Stimulated activated CD4-positive, alpha-beta T cell treated with anti-CD3 and anti-CD28 coated beads, Interleukin-4, amount 100 ng/mL, for 4 hours (primary cell): ENCODE data around the gene SMOC2.
"Not testable (repeated sequence)": the region's sequence is repeated elsewhere in the genome, so short reads cannot be mapped to it uniquely, and the experiment has no call there.

ENCODE experiments used
- DNase-seq, 2 experiments: peaks; one replicate each; pipeline ENCODE4 v3.0.0-alpha.2; 2020

The SMOC2 gene

GRCh38 chr6:168546151-168546550 is 105.2 kb downstream of the SMOC2 start:
- no peak for DNase-seq

DNA sequence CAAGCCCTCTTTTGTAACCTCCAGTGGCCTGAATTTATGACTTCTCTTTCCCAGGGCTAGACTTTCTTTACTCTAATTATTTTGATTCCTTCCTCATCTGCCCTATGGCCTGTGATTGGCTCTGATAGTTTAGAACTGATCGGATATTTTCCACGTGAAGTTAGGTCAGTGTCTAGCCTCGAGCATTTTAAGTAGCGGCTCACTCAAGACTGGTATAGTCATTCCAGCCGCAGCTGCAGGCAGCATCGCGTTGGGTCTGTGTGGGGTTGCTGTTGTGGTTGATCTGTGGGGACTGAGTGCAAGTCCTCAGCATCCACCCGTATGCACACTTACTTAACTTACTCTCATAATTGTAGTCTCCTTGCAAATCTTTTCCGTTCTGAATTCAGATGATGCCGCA is 105.7 kb downstream of the SMOC2 start:
- DNase-seq: no peak

DNA sequence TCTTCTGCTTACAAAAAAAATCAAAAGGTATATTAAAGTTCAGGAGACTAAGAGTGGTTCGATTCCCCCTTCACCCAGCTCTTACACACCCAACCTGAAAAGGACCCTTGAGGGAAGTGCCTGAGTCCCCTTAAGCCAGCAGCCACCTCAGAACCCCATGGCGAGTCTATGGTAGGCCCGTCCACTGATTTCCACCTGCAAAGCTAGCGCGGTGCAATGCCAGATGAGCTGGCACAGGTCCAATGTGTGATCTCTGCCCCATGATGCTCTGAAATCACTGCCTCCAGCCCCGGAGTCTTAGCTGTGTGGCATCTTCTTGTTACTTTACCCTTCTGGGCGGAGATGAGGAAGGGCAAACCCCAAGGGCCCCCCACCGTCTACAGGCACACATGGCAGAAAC is 109.3 kb downstream of the SMOC2 start:
- DNase-seq: no peak

- DNase-seq: no peak
These were observed 113.5 kb downstream of the SMOC2 start for GRCh38 chr6:168554472-168554871.

DNA sequence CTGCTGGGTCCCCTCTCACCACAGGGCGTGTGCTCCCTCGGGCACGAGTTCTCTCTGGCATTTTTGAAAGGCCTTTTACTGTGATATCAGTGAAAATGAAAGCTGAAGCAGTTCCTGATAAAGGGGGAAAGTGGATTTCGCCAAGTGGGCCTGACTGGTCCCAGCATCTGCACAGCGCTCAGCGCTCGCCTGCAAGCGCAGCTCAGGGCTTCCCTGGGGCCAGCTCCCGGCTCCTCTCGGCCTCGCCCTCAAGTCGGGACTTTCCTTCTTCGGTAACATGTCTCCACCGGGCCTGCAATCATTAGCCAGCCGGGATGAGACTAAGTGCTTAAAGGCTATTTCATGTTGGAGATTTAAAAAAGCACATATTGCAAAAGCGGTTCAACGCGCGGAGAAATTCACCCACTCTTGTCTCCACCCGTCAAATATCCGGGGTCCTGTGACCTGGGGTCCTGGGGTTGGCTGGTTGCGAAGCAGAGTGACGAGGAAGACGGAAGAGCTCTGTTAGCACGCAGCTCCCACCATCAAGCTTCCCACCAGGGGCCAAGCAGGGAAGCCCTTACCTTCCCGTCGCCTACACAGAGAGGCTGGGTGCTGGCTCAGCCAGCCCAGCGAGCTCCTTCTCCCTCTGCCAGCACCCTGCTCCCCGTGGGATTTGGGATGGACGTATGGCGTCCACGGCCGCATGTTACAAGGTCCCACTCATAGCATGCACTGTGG is 114.1 kb downstream of the SMOC2 start:
- DNase-seq: no peak

GRCh38 chr6:168555618-168556273 is 114.8 kb downstream of the SMOC2 start:
- DNase-seq: no peak

DNA sequence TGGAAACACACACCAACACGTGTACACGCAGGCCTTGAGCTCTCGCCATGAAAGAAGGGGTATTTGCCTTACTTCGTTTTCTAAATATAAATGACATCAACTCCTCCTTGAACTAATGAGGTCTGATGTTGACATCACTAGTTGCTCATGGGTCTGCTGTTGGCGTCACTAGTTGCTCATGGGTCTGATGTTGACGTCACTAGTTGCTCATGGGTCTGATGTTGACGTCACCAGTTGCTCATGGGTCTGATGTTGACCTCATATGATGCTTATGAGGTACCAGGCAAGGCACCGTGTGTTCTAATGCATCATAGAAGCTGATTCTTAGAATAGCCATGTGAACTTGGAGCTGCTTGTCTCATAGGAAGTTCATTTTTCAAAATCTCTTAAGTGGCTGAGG is 116.5 kb downstream of the SMOC2 start:
- DNase-seq: no peak

DNA sequence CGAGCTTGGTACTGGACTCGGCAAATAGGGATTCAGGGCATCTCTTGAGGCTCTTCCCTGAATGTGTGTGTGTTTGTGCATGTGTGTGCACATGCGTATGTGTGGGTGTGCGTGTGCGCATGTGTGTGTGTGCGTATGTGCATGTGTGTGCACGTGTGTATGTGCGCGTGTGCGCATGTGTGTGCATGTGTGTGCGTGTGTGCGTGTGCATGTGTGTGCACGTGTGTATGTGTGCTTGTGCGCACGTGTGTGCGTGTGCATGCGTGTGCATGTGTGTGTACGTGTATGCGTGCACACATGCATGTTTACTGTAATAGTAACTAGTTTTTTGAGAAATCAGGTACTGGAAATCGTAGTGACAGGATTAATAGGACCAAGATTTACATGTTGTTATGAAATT is 117.7 kb downstream of the SMOC2 start:
- no peak for DNase-seq

- no peak for DNase-seq
These were observed 118.7 kb downstream of the SMOC2 start for GRCh38 chr6:168559574-168560098.

DNA sequence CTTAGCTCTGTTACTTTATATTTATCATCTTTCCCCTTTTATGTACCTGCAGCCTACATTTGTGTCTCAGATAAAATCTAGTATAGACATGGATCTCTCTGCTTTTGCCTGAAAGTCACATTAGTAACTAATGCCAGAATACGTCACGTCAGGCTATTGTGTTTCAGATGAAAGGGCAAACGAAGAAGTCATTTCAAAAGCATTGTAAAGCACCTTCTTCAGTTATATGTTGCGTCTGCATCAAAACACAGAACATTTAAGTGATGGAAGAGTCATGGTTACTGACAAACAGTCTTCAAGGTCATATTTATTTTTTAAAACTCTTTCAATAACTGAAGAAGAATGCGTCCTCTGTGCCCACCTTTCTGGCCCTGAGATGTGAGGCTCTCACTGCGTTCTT is 119.1 kb downstream of the SMOC2 start:
- DNase-seq: no peak

DNA sequence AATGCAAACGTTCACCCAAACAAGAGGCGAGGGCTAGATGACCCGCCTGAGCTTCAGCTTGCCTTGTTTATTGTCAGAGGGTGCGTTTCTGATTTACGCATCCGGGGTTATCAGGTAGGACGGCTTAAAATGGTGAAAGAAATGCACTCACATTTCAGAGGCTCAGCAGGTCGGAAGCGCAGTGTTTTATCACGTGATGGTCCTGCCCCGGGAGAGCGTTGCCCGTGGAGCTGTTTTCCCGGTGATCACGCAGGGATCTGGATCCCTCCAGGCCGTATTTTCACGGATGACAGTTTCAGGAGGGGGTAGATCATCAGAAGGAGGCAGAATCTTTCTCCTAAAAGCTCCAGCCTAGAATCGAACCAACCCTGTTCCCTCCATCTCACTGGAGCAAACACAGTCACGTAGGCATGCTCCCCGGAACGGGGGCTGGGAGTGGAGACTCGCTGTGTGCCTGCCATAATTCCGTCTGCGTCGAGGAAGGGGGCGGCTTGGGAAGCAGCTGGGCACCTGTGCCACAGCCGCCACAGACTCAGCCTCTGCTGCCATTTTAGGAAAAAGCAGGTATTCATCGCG is 121.7 kb downstream of the SMOC2 start:
- no peak for DNase-seq

DNA sequence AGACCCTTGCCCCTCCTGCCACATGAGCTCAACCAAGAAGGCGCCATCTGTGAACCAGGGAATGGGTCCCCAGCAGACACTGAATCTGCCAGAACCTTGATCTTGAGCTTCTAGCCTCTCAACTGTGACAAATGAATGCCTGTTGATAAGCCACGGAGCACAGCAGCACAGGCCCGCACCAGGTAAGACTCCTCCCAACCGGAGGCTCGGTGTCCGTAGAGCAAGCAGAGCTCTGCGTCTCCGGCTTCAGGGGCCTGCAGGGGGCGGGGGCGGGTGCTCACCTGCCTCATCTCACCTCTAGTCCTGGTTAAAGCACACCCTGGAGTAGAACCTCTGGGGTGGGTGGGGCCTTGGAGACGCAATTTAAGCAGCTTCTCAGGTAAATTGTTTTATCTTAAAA is 122.7 kb downstream of the SMOC2 start:
- no peak for DNase-seq

- DNase-seq: no peak
These were observed 124.1 kb downstream of the SMOC2 start for GRCh38 chr6:168565112-168565511.

- no peak for DNase-seq
These were observed 129.2 kb downstream of the SMOC2 start for GRCh38 chr6:168570211-168570610.

DNA sequence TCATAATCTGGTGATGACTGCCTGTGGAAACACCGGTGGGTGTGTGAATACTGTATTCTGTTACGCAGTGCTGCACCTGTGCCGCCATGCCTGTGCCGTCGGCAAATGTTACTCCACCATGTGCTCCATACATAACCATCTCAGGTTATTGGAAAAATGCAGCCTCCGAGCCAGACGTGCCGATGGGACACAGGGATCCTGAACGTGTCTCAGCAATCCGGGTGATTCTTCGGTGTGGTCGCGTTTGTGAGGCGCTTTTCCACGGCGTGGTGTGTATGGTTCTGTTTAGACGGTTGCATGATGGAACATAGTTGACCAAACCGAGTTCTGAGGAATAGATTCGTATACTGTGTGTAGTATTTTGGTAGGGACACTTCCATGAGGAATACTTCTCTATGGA is 130.3 kb downstream of the SMOC2 start:
- DNase-seq: no peak

DNA sequence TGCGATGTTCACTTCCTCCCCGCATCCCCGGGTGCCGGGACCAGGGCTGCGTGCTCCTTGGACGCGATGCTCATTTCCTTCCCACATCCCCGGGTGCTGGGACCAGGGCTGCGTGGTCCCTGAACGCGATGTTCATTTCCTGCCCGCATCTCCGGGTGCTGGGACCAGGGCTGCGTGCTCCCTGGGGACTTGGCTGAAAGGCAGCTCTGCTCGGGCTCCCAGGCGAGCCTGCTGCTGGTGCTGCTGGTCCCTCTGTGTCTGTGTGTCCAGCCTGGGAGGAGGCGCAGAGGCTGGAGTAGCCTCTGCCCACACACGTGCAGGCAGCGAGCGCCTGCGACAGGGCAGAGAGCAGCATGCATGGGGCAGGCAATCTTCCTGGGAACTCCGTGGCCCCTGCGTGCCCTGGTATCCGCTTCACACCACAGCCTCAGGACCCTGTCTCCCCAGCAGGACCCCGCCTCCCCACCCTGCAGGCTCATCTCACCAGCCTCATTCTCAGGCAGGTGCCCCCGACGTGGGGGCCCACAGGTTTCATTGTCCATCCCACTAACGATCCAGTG is 132.4 kb downstream of the SMOC2 start:
- not testable (repeated sequence) for DNase-seq

- DNase-seq: no peak
These were observed 133.2 kb downstream of the SMOC2 start for GRCh38 chr6:168574075-168574698.

DNA sequence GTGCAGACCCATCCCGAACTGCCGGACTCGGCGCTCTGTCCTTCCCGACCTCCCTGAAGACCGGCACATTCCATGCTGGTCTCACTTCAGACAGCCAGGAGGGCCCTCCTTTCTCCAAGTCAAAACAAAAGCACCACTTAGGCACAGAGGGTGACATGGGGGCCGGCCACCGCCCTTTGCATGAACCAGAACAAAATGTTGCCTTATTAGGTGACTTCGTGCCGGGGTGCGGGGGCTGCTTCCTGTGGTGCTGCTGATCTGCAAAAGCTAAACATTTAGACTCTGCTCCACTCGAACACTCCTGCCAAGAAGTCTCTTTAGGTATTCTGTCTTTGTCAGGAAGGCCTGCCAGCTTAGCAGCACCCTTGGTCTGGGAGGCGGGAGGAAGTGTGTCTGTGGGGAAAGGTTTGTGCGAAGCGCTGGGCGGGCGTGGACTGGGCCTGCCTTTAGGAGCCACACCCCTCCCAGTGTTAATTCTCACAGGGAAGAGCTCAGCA is 133.8 kb downstream of the SMOC2 start:
- no peak for DNase-seq

- no peak for DNase-seq
These were observed 134.5 kb downstream of the SMOC2 start for GRCh38 chr6:168575346-168576098.

DNA sequence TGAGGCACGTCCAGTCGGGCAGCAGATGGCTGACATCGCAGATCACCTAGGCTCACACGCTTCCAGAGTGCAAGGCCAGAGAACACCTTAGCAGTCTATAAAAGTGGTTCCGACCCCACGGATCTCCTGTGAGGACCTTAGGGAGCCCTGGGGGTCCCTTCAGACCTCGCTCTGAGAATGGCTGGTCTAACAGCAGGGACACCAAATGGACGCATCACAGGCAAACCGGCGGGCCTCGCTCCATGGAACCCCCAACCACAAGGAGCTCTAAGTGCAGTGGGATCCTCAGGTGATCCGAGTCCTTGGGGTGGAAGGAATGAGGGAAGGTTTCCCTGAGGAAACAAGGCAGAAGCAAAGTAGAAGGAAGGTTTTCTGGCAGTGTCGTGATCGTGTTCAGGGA is 135.4 kb downstream of the SMOC2 start:
- DNase-seq: no peak

DNA sequence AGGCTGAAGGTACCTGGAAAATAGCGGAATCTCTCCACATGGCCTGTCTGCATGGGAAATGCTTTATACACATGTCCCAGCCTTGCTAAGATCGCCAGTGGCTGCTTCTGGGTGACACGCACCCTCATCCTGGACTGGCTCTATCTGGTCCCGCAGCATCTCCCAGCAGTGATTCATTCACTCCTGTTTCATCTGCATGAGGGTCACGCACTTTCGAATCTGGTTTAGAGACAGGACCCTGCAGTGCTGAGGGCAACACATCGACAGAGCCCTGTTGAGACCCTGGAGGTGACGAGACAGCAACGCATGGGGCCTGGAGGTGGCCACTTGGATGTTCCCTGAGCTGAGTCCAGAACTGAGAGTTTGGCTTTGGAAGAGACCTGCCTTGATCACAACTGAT is 136.5 kb downstream of the SMOC2 start:
- DNase-seq: no peak

DNA sequence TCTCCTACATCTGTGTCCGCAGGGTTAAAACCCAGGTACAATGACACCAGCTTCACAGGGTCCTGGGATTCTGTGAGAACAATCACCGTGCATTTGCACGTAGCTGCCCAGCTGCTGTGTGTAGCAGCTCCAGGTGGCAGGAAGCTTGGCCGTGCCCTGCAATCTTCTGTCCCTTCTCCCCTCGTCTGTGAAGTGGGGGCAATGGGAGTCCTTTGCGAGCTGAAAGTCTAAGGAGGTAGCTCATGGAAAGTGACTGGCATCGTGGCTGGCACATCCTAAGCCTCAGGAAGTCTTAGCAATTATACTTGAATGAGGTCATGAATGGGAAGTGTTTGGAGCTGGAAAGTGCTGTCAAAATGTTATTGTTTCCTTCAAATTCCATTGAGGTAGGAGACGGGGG is 137.1 kb downstream of the SMOC2 start:
- no peak for DNase-seq
